Measurements from ENCODE around the gene SRGAP2B.
"Not testable (repeated sequence)": the region's sequence is repeated elsewhere in the genome, so short reads cannot be mapped to it uniquely, and the experiment has no call there.

Gene SRGAP2B

DNA sequence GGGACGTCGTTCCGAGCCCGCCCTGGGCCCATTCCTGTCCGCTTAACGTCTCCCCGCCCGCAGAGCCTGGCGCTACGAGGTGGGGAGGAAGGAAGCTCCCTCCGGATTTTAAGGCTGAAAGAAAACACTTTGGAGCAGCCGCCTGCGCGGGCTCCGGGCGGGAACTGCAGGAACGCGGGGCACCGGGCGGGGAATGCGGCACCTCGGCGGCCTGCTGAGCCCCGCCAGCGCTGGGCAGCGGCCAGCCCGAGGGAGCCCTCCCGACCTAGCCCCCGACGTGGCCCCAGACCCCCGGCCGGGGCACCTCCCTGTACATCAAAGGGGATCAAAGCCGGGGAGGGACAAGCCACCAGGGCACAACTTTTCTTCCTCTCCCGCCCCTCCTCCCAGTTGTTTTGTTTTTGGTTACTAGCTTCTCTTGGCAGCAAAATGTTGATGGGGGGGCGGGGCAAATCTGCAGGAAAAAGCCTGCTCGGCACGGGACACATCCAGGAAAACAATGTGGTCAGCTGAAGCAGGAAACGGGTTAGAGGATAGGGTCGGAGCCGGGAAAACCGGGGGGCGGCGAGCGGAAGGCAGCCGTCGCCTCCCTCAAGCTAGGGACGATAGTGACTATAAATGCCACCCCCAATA is 1.5 kb downstream of the SRGAP2B start:
- not testable (repeated sequence) for H3K27me3 ChIP-seq (ENCODE audit: insufficient read depth, low read depth); H3K36me3 ChIP-seq (ENCODE audit: insufficient read depth); H3K4me3 ChIP-seq (IDR thresholded peaks at IDR 0.05; ENCODE audit: insufficient read depth, low read depth, low read length); H3K27ac ChIP-seq; H3K79me2 ChIP-seq (ENCODE audit: insufficient read depth, low read depth); H2AFZ ChIP-seq (ENCODE audit: low read depth); H4K20me1 ChIP-seq (ENCODE audit: insufficient read depth)
- H3K4me1 ChIP-seq (ENCODE audit: low read depth, poor library complexity, severe bottlenecking): peaks cover 14% of the 10 kb centered on the region
- peak overlapping the region; percentile 37; the same call in 1 of the 2 replicates for H3K9ac ChIP-seq
- peak overlapping the region; percentile 45; the same call in 1 of the 2 replicates for H3K4me2 ChIP-seq

DNA sequence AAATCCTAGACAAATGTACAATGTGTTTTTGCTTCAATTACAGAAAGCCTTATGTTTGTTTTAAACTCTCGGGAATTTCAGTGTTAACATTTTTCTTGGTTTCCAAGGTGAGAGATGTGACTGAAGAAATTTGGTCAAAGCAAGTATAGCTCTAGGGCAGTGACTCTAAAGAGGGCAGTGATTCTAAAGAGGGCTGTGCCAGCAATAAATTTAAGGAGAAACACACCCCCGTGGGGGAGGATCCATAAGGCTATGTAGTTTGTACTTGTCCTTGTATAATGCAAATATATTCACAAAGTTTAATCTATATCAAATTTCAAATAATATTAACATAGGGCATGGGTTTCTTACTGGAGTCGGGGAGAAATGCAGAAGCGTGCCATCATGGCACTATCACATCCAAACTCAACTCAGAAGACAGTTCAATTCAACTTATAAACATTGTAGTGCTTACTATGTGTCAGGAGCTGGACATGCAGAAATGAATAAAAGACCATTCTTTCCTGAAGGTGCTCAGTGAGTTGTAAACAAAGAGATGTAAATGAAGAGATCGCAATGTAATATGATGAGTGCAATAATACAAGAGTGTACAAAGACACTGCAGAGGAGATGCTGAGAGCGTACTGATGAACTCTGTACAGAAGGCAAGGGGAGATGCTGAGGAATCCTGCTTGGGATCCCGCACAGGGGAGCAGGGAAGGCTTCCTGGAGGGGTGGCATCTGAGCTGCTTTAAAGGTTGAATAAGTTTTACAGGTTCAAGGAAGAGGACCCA is 12.5 kb downstream of the SRGAP2B start:
- H4K20me1 ChIP-seq (ENCODE audit: insufficient read depth); H3K4me3 ChIP-seq (IDR thresholded peaks at IDR 0.05; ENCODE audit: insufficient read depth, low read depth, low read length); H3K9ac ChIP-seq; H3K36me3 ChIP-seq (ENCODE audit: insufficient read depth); H3K27me3 ChIP-seq (ENCODE audit: insufficient read depth, low read depth); H2AFZ ChIP-seq (ENCODE audit: low read depth); H3K27ac ChIP-seq; H3K4me1 ChIP-seq (ENCODE audit: low read depth, poor library complexity, severe bottlenecking); H3K4me2 ChIP-seq: not testable (repeated sequence)
- peaks cover 12% of the 10 kb centered on the region; the same call in 1 of the 2 replicates for H3K79me2 ChIP-seq (ENCODE audit: insufficient read depth, low read depth)

DNA sequence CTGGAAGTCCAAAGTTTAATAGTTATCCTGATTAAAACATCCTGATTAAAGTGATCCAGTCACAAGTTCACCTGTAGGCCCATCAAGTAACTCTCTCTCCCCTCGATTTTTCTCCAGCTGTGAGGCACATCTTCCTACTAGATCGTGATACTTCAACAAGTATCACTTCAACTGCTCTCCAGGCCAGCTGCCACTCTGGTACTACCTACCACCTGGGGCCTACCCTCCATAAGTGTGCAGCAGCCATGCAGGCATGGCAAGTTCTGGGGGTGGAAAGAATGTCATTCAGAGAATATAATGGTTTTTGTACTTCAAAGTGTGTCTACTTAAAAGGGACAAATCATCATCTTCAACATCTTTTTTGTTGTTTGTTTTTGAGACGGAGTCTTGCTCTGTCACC is 14.9 kb downstream of the SRGAP2B start:
- H3K27me3 ChIP-seq (ENCODE audit: insufficient read depth, low read depth); H3K4me3 ChIP-seq (IDR thresholded peaks at IDR 0.05; ENCODE audit: insufficient read depth, low read depth, low read length); H3K4me1 ChIP-seq (ENCODE audit: low read depth, poor library complexity, severe bottlenecking); H4K20me1 ChIP-seq (ENCODE audit: insufficient read depth); H3K9ac ChIP-seq; H2AFZ ChIP-seq (ENCODE audit: low read depth); H3K36me3 ChIP-seq (ENCODE audit: insufficient read depth): not testable (repeated sequence)
- peaks cover 21% of the 10 kb centered on the region; the same call in 1 of the 2 replicates for H3K79me2 ChIP-seq (ENCODE audit: insufficient read depth, low read depth)
- H3K4me2 ChIP-seq: peak overlapping the region; percentile 59; the same call in 1 of the 2 replicates
- H3K27ac ChIP-seq: peak overlapping the region; percentile 28; the same call in 1 of the 2 replicates

- H3K4me3 ChIP-seq (IDR thresholded peaks at IDR 0.05; ENCODE audit: insufficient read depth, low read depth, low read length); H4K20me1 ChIP-seq (ENCODE audit: insufficient read depth); H2AFZ ChIP-seq (ENCODE audit: low read depth); H3K4me1 ChIP-seq (ENCODE audit: low read depth, poor library complexity, severe bottlenecking); H3K9ac ChIP-seq; H3K36me3 ChIP-seq (ENCODE audit: insufficient read depth); H3K27me3 ChIP-seq (ENCODE audit: insufficient read depth, low read depth): not testable (repeated sequence)
- H3K27ac ChIP-seq: peak overlapping the region; percentile 28; the same call in 1 of the 2 replicates
- H3K79me2 ChIP-seq (ENCODE audit: insufficient read depth, low read depth): peaks cover 21% of the 10 kb centered on the region; the same call in 1 of the 2 replicates
- peak overlapping the region; percentile 59 for H3K4me2 ChIP-seq
Observed at GRCh38 chr1:145079737-145080136, 15.4 kb downstream of the SRGAP2B start.

- not testable (repeated sequence) for H3K27ac ChIP-seq; H3K27me3 ChIP-seq (ENCODE audit: insufficient read depth, low read depth); H2AFZ ChIP-seq (ENCODE audit: low read depth); H3K4me1 ChIP-seq (ENCODE audit: low read depth, poor library complexity, severe bottlenecking); H3K4me2 ChIP-seq; H4K20me1 ChIP-seq (ENCODE audit: insufficient read depth); H3K4me3 ChIP-seq (IDR thresholded peaks at IDR 0.05; ENCODE audit: insufficient read depth, low read depth, low read length); H3K9ac ChIP-seq; H3K36me3 ChIP-seq (ENCODE audit: insufficient read depth)
- peaks cover 21% of the 10 kb centered on the region; the same call in 1 of the 2 replicates for H3K79me2 ChIP-seq (ENCODE audit: insufficient read depth, low read depth)
Observed at GRCh38 chr1:145078787-145079370, 16.2 kb downstream of the SRGAP2B start.

GRCh38 chr1:145077872-145078786 is 17.0 kb downstream of the SRGAP2B start:
- H3K4me3 ChIP-seq (IDR thresholded peaks at IDR 0.05; ENCODE audit: insufficient read depth, low read depth, low read length); H3K27ac ChIP-seq; H3K9ac ChIP-seq; H4K20me1 ChIP-seq (ENCODE audit: insufficient read depth); H3K4me1 ChIP-seq (ENCODE audit: low read depth, poor library complexity, severe bottlenecking); H3K36me3 ChIP-seq (ENCODE audit: insufficient read depth); H3K27me3 ChIP-seq (ENCODE audit: insufficient read depth, low read depth); H2AFZ ChIP-seq (ENCODE audit: low read depth); H3K4me2 ChIP-seq: not testable (repeated sequence)
- H3K79me2 ChIP-seq (ENCODE audit: insufficient read depth, low read depth): peaks cover 21% of the 10 kb centered on the region; the same call in 1 of the 2 replicates

DNA sequence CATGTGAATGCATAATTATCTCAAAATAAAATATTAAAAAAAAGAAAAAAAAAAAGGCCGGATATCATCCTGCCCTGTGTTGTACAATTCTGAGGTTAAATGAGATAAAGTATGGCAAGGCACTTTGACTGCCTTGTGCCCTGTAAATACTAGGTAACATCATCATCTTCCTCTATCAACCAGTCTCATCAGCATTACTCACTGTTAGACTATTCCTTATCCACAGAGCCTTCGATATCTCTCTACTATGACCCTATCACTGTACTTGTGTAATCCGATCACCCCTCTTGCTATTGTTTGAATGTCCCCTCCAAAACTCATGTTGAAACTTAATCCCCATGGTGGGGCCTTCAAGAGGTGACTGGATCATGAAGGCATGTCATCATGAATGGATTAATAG is 18.3 kb downstream of the SRGAP2B start:
- not testable (repeated sequence) for H3K27ac ChIP-seq; H3K4me3 ChIP-seq (IDR thresholded peaks at IDR 0.05; ENCODE audit: insufficient read depth, low read depth, low read length); H3K9ac ChIP-seq; H2AFZ ChIP-seq (ENCODE audit: low read depth); H3K4me1 ChIP-seq (ENCODE audit: low read depth, poor library complexity, severe bottlenecking); H3K36me3 ChIP-seq (ENCODE audit: insufficient read depth); H3K27me3 ChIP-seq (ENCODE audit: insufficient read depth, low read depth); H3K4me2 ChIP-seq; H4K20me1 ChIP-seq (ENCODE audit: insufficient read depth)
- H3K79me2 ChIP-seq (ENCODE audit: insufficient read depth, low read depth): peaks cover 21% of the 10 kb centered on the region; the same call in 1 of the 2 replicates

- not testable (repeated sequence) for H3K4me2 ChIP-seq; H3K4me1 ChIP-seq (ENCODE audit: low read depth, poor library complexity, severe bottlenecking); H3K27me3 ChIP-seq (ENCODE audit: insufficient read depth, low read depth); H3K27ac ChIP-seq; H3K36me3 ChIP-seq (ENCODE audit: insufficient read depth); H3K79me2 ChIP-seq (ENCODE audit: insufficient read depth, low read depth); H3K4me3 ChIP-seq (IDR thresholded peaks at IDR 0.05; ENCODE audit: insufficient read depth, low read depth, low read length); H3K9ac ChIP-seq; H2AFZ ChIP-seq (ENCODE audit: low read depth); H4K20me1 ChIP-seq (ENCODE audit: insufficient read depth)
Observed at GRCh38 chr1:145074021-145074559, 21.0 kb downstream of the SRGAP2B start.

- not testable (repeated sequence) for H4K20me1 ChIP-seq (ENCODE audit: insufficient read depth); H3K79me2 ChIP-seq (ENCODE audit: insufficient read depth, low read depth); H3K27me3 ChIP-seq (ENCODE audit: insufficient read depth, low read depth); H3K27ac ChIP-seq; H3K4me2 ChIP-seq; H2AFZ ChIP-seq (ENCODE audit: low read depth); H3K36me3 ChIP-seq (ENCODE audit: insufficient read depth); H3K4me3 ChIP-seq (IDR thresholded peaks at IDR 0.05; ENCODE audit: insufficient read depth, low read depth, low read length); H3K9ac ChIP-seq; H3K4me1 ChIP-seq (ENCODE audit: low read depth, poor library complexity, severe bottlenecking)
Observed at GRCh38 chr1:145071569-145071968, 23.6 kb downstream of the SRGAP2B start.

Data from KMS-11 (cell line).